HEK293 (cell line): Measurements from ENCODE around the gene RNASE4.

Experiments
- MYNN ChIP-seq: fragments of 450-650 bp; formaldehyde crosslinking; IDR thresholded peaks from 2 replicates; pipeline ENCODE4 v1.5.1; 2016; ENCODE audit warnings: missing biosample characterization, missing genetic modification characterization, borderline replicate concordance
- PBX3 ChIP-seq: sonication (generic); formaldehyde crosslinking; IDR thresholded peaks from 2 replicates; pipeline ENCODE4 v1.8.1; 2022; ENCODE audit warnings: mild to moderate bottlenecking, moderate library complexity, missing genetic modification reagents
- REST ChIP-seq: fragments of 450-650 bp; formaldehyde crosslinking; IDR thresholded peaks from 2 replicates; pipeline ENCODE4 v1.5.1; 2016; ENCODE audit warnings: missing biosample characterization, missing genetic modification characterization
- SETDB1 ChIP-seq: IDR thresholded peaks from one replicate; pipeline ENCODE4 v1.6.1; 2017; ENCODE audit warnings: mild to moderate bottlenecking, low read length, moderate library complexity, mixed read lengths; ENCODE audit not compliant: insufficient read length
- SP2 ChIP-seq: fragments of 450-650 bp; formaldehyde crosslinking; IDR thresholded peaks from 2 replicates; pipeline ENCODE4 v1.5.1; 2016; ENCODE audit warnings: missing biosample characterization, missing genetic modification characterization
- ZBTB17 ChIP-seq: fragments of 450-650 bp; formaldehyde crosslinking; IDR thresholded peaks from 2 replicates; pipeline ENCODE4 v1.5.1; 2016; ENCODE audit warnings: missing biosample characterization, missing genetic modification characterization
- ZBTB44 ChIP-seq: fragments of 450-650 bp; IDR thresholded peaks from 2 replicates; pipeline ENCODE4 v1.5.1; 2018; ENCODE audit warnings: missing biosample characterization, mild to moderate bottlenecking, missing genetic modification characterization
- ZNF133 ChIP-seq: fragments of 450-650 bp; formaldehyde crosslinking; IDR thresholded peaks from 2 replicates; pipeline ENCODE4 v1.5.1; 2016; ENCODE audit warnings: missing biosample characterization, missing genetic modification characterization
- ZNF175 ChIP-seq: fragments of 450-650 bp; formaldehyde crosslinking; IDR thresholded peaks from 2 replicates; pipeline ENCODE4 v1.5.1; 2016; ENCODE audit warnings: missing biosample characterization, missing genetic modification characterization
- ZNF341 ChIP-seq: fragments of 450-650 bp; formaldehyde crosslinking; IDR thresholded peaks from 2 replicates; pipeline ENCODE4; 2016; ENCODE audit warnings: low read depth, missing biosample characterization, missing genetic modification characterization
- ZNF404 ChIP-seq: fragments of 450-650 bp; formaldehyde crosslinking; IDR thresholded peaks from 2 replicates; pipeline ENCODE4 v1.5.1; 2017; ENCODE audit warnings: missing biosample characterization, missing genetic modification characterization
- ZNF549 ChIP-seq: fragments of 450-650 bp; IDR thresholded peaks from 2 replicates; pipeline ENCODE4 v1.5.1; 2018; ENCODE audit warnings: missing biosample characterization, missing genetic modification characterization, mild to moderate bottlenecking, inconsistent platforms, moderate library complexity
- TF ChIP-seq, protein P1 (sequence below): fragments of 450-650 bp; formaldehyde crosslinking; IDR thresholded peaks from 2 replicates; pipeline ENCODE4 v1.5.1; 2016; ENCODE audit warnings: missing biosample characterization, missing genetic modification characterization
- TF ChIP-seq, protein P2 (sequence below): fragments of 450-650 bp; formaldehyde crosslinking; optimal IDR thresholded peaks from 2 replicates; pipeline ENCODE3; 2016; ENCODE audit warnings: missing biosample characterization, mild to moderate bottlenecking, missing genetic modification characterization

DNA sequence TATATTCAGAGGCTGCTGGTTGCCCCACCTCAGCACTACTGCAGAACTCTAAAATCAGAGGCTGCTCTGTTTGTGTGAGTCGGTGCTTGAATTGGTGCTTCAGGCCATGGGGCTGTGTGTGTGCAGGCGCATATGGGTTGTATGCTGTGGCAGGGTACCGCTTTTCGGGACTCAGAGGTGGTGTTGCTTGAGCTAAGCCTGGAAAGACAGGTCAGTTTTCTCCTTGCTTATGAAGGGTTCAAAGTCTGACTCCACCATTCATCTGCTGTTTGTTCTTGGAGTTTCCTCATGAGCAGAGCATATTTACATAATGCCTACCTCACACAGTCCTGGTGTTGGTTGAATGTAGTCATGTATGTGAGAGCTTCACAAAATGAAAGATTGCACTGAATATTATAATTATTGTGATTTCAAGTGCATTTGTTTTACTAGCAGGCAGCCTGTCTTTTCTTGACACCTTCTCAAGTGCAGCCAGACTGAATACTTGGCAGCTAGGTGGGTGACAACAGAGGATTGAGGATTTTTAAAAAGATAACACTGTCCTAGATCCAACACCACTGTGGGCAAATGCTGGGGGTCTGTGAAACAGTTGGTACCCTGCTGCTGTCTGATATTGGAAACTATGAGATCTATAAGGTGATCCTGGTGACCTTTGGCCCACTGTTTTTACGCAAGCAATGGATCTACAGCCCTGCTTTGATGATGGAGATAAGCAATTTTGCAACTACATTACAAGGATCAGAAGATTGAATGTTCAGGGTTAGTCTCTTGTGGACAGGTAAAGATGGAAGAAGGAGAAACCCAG lies 3.2 kb downstream of the RNASE4 start:
- no peak for TF ChIP-seq ZBTB44
- TF ChIP-seq, protein P1, sequence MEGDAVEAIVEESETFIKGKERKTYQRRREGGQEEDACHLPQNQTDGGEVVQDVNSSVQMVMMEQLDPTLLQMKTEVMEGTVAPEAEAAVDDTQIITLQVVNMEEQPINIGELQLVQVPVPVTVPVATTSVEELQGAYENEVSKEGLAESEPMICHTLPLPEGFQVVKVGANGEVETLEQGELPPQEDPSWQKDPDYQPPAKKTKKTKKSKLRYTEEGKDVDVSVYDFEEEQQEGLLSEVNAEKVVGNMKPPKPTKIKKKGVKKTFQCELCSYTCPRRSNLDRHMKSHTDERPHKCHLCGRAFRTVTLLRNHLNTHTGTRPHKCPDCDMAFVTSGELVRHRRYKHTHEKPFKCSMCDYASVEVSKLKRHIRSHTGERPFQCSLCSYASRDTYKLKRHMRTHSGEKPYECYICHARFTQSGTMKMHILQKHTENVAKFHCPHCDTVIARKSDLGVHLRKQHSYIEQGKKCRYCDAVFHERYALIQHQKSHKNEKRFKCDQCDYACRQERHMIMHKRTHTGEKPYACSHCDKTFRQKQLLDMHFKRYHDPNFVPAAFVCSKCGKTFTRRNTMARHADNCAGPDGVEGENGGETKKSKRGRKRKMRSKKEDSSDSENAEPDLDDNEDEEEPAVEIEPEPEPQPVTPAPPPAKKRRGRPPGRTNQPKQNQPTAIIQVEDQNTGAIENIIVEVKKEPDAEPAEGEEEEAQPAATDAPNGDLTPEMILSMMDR (tag by site-specific recombination), result no peak
- TF ChIP-seq ZNF133 (tag by site-specific recombination), result no peak
- no peak for TF ChIP-seq REST (tag by site-specific recombination)
- TF ChIP-seq ZBTB17 (tag by site-specific recombination), result no peak
- no peak for TF ChIP-seq ZNF549 (tag by site-specific recombination)
- TF ChIP-seq ZNF341 (tag by site-specific recombination), result no peak
- no peak for TF ChIP-seq SETDB1
- TF ChIP-seq ZNF175 (tag by site-specific recombination), result no peak
- TF ChIP-seq, protein P2, sequence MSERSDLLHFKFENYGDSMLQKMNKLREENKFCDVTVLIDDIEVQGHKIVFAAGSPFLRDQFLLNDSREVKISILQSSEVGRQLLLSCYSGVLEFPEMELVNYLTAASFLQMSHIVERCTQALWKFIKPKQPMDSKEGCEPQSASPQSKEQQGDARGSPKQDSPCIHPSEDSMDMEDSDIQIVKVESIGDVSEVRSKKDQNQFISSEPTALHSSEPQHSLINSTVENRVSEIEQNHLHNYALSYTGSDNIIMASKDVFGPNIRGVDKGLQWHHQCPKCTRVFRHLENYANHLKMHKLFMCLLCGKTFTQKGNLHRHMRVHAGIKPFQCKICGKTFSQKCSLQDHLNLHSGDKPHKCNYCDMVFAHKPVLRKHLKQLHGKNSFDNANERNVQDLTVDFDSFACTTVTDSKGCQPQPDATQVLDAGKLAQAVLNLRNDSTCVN, result no peak
- TF ChIP-seq SP2, result no peak
- TF ChIP-seq PBX3 (CRISPR knock-in tag), result no peak
- TF ChIP-seq ZNF404, result no peak
- TF ChIP-seq MYNN (tag by site-specific recombination), result no peak
